HepG2 (cell line): Measurements from ENCODE around the gene SGMS1. TPM values are rescaled to one million over a fixed set of nuclear protein-coding genes. Genes with fewer than 3 reads are reported as not detected.

Experiments used
- ATAC-seq: fragments of 200-7000 bp; cut with Tn5 transposase; 3 replicates; pipeline ENCODE4 v1.9.1; 2020; ENCODE audit warnings: mild to moderate bottlenecking, moderate library complexity
- BruUV-seq: library from RNA; stranded (reverse); fragments of 400-500 nt; replicated peaks from 2 replicates; lab custom pipeline; 2021; lab: Mats Ljungman, UMichigan
- CTCF ChIA-PET: fragments of 300-600 bp; formaldehyde crosslinking; extraction: SDS; loops from one replicate; lab custom pipeline; 2021; ENCODE audit warnings: low total read pairs, inconsistent platforms, low intra/inter-chr PET ratio; lab: Yijun Ruan, JAX
- POLR2A ChIA-PET: fragments of 350-600 bp; sonication (Branson Sonifier 250); formaldehyde crosslinking; loops from one replicate; lab custom pipeline; 2020; ENCODE audit warnings: antibody characterized with exemption, inconsistent platforms; lab: Yijun Ruan, JAX
- DNase-seq: peaks from one replicate; pipeline ENCODE4 v3.0.0-alpha.2; 2015; ENCODE audit warnings: low spot score
- FAIRE-seq: peaks from 3 replicates; lab custom pipeline; 2011; peaks lifted over from hg19 to GRCh38; lab: Jason Lieb, UNC
- H2AFZ ChIP-seq: one replicate; pipeline ENCODE4 v1.6.1; 2011; ENCODE audit warnings: low read length, inconsistent platforms
- H3K27ac ChIP-seq: fragments of 300-600 bp; 3 replicates; pipeline ENCODE4 v1.8.0; 2011; ENCODE audit warnings: mixed run types, mild to moderate bottlenecking, mixed read lengths, low read length, inconsistent platforms; ENCODE audit not compliant: insufficient read depth; ENCODE audit errors: extremely low read length
- H3K27me3 ChIP-seq, 2 experiments: fragments of 200-600 bp in 1 of 2; 2 replicates in 1 of 2; 3 replicates in 1 of 2; pipeline versions ENCODE4 v1.6.0 to v1.8.0; 2011; ENCODE audit warnings: low read length in 2 of 2, mild to moderate bottlenecking in 2 of 2, moderate library complexity in 2 of 2, inconsistent platforms in 1 of 2; ENCODE audit not compliant: insufficient read depth in 2 of 2, control insufficient read depth in 1 of 2
- H3K36me3 ChIP-seq, 2 experiments: fragments of 200-600 bp in 1 of 2; replicated peaks in 1 of 2; 2 replicates in 1 of 2; 3 replicates in 1 of 2; pipeline versions ENCODE4 v1.5.1 to v1.8.0; 2011; ENCODE audit warnings: low read length in 2 of 2, inconsistent platforms in 1 of 2; ENCODE audit not compliant: insufficient read depth in 2 of 2, control insufficient read depth in 1 of 2
- H3K4me1 ChIP-seq: 2 replicates; pipeline ENCODE4 v1.5.1; 2012; ENCODE audit warnings: low read length, inconsistent platforms; ENCODE audit not compliant: insufficient read depth
- H3K4me2 ChIP-seq: 2 replicates; pipeline ENCODE4 v1.6.0; 2011; ENCODE audit warnings: low read depth, low read length, inconsistent platforms
- H3K4me3 ChIP-seq, 3 experiments: fragments of 200-600 bp in 1 of 3; sonication (generic), shearing (Covaris generic) in 1 of 3; replicated peaks in 1 of 3; 2 replicates each; pipeline ENCODE4 v1.5.1; 2011 to 2016; ENCODE audit warnings: low read length in 3 of 3, inconsistent platforms in 2 of 3, low read depth in 2 of 3, mild to moderate bottlenecking in 2 of 3, control low read depth in 1 of 3, mixed read lengths in 1 of 3; ENCODE audit not compliant: insufficient read depth in 1 of 3
- H3K79me2 ChIP-seq: one replicate; pipeline ENCODE4 v1.6.1; 2011; ENCODE audit warnings: low read length, inconsistent platforms; ENCODE audit not compliant: insufficient read depth
- H3K9ac ChIP-seq: 2 replicates; pipeline ENCODE4 v1.6.0; 2011; ENCODE audit warnings: mild to moderate bottlenecking, low read depth, low read length, inconsistent platforms; ENCODE audit not compliant: insufficient read depth
- H3K9me3 ChIP-seq: 2 replicates; pipeline ENCODE4 v1.5.1; 2012; ENCODE audit warnings: mild to moderate bottlenecking, low read length
- H4K20me1 ChIP-seq: 2 replicates; pipeline ENCODE4 v1.6.0; 2011; ENCODE audit warnings: inconsistent platforms, mild to moderate bottlenecking, low read length, moderate library complexity; ENCODE audit not compliant: insufficient read depth
- ETV5 ChIP-seq: IDR thresholded peaks from 2 replicates; pipeline ENCODE4 v1.6.1; 2018; ENCODE audit warnings: missing biosample characterization, missing genetic modification reagents, inconsistent platforms, borderline replicate concordance
- ETV6 ChIP-seq: sonication (generic); formaldehyde crosslinking; conservative IDR thresholded peaks from 2 replicates; pipeline ENCODE4 v1.4.0; 2020; ENCODE audit warnings: missing genetic modification reagents
- FLYWCH1 ChIP-seq: sonication (generic); formaldehyde crosslinking; IDR thresholded peaks from 2 replicates; pipeline ENCODE4 v1.8.1; 2023; ENCODE audit warnings: mild to moderate bottlenecking, missing genetic modification reagents
- HMGA1 ChIP-seq: sonication (generic); formaldehyde crosslinking; conservative IDR thresholded peaks from 2 replicates; pipeline ENCODE4 v1.4.0; 2020; ENCODE audit warnings: missing genetic modification reagents
- HNF4A ChIP-seq: sonication (generic); formaldehyde crosslinking; IDR thresholded peaks from 2 replicates; pipeline ENCODE4 v1.4.0; 2020; ENCODE audit warnings: missing genetic modification reagents
- NAIF1 ChIP-seq: sonication (generic); formaldehyde crosslinking; IDR thresholded peaks from 2 replicates; pipeline ENCODE4 v1.5.0; 2020; ENCODE audit warnings: mild to moderate bottlenecking, missing genetic modification reagents, borderline replicate concordance
- TBX3 ChIP-seq: fragments of 450-650 bp; IDR thresholded peaks from 2 replicates; pipeline ENCODE4 v1.6.1; 2017; ENCODE audit warnings: antibody characterized with exemption, mild to moderate bottlenecking, inconsistent platforms, borderline replicate concordance
- ZNF33B ChIP-seq: sonication (generic); formaldehyde crosslinking; IDR thresholded peaks from 2 replicates; pipeline ENCODE4 v1.5.1; 2020; ENCODE audit warnings: mild to moderate bottlenecking, missing genetic modification reagents
- ZNF746 ChIP-seq: sonication (generic); formaldehyde crosslinking; IDR thresholded peaks from 2 replicates; pipeline ENCODE4 v1.8.0; 2022; ENCODE audit warnings: mild to moderate bottlenecking, missing genetic modification reagents
- WGBS: methylation state at CpG from one replicate; pipeline ENCODE4 v1.1.6; 2017; ENCODE audit warnings: low lambda C conversion rate; 5-methylcytosine and 5-hydroxymethylcytosine counted together
- in situ Hi-C: cut with HindIII; loops from 2 replicates; pipeline ENCODE4 v1.10.0; 2017; ENCODE audit warnings: low pct_unique_long_range_greater_than_20kb; ENCODE audit not compliant: extremely low pct_ligation_motif_present
- intact Hi-C: fragments of 100-400 bp; cut with micrococcal nuclease; formaldehyde crosslinking; loops from one replicate; pipeline ENCODE4 v1.10.0; 2022; ENCODE audit not compliant: unreplicated experiment
- polyA plus RNA-seq, 8 experiments: library from polyadenylated mRNA; depleted of rRNA in 3 of 8; stranded (reverse) in 7 of 8; unstranded in 1 of 8; fragments of >200 nt; fragmentation: Illumina TruSeq in 4 of 8; extraction: Trizol in 4 of 8; gene quantifications; 2 replicates each; pipeline versions ENCODE4 v1.2.1 to v1.2.3, GENCODE V29; 2011 to 2016; ENCODE audit warnings: low read depth in 4 of 8, missing spikeins in 1 of 8, mixed read lengths in 1 of 8; ENCODE audit not compliant: insufficient read depth in 1 of 8
- total RNA-seq, 5 experiments: library from RNA; depleted of rRNA; stranded (reverse); fragments of >200 nt; fragmentation: Illumina TruSeq; extraction: Trizol; gene quantifications; 2 replicates each; pipeline ENCODE4 v1.2.3, GENCODE V29; 2016; ENCODE audit warnings: low read depth in 1 of 5
- TF ChIP-seq, protein P1 (sequence below): sonication (generic); formaldehyde crosslinking; IDR thresholded peaks from 2 replicates; pipeline ENCODE4 v1.5.1; 2020; ENCODE audit warnings: mild to moderate bottlenecking, moderate library complexity, missing genetic modification reagents
- TF ChIP-seq, protein P2 (sequence below): IDR thresholded peaks from 2 replicates; pipeline ENCODE4 v1.6.1; 2016; ENCODE audit warnings: mild to moderate bottlenecking
- TF ChIP-seq, protein P3 (sequence below): sonication (generic); formaldehyde crosslinking; IDR thresholded peaks from 2 replicates; pipeline ENCODE4 v1.4.0; 2020; ENCODE audit warnings: missing genetic modification reagents, borderline replicate concordance
- TF ChIP-seq, protein P4 (sequence below): sonication (generic); formaldehyde crosslinking; IDR thresholded peaks from 2 replicates; pipeline ENCODE4 v1.9.0; 2021; ENCODE audit warnings: missing genetic modification reagents, borderline replicate concordance

The SGMS1 gene
- total and polyA plus RNA-seq, 2 of the 13 experiments (the other 11 are each of a cell fraction or from before 2014, with no cell fraction given) = 6.5 to 15.1 TPM

DNA sequence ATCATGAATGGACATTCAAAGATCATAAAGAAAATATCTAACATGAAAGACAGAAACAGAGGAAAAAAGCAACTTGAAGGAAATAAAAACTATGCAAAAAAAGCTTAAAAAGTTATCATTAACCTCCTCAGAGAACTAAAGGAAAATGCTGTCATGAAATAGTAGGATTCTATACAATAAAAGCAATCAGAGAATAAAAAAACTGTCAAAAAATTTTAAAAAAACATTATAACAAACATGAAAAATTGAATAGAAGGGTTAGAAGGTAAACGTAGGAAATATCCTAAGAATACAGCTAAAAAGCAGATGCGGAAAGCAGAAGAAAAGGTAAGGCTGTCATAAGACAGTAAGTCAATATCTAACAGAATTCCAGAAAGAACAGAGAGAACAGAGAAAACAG lies 44.8 kb downstream of the SGMS1 start (continued):
- TF ChIP-seq, protein P1, sequence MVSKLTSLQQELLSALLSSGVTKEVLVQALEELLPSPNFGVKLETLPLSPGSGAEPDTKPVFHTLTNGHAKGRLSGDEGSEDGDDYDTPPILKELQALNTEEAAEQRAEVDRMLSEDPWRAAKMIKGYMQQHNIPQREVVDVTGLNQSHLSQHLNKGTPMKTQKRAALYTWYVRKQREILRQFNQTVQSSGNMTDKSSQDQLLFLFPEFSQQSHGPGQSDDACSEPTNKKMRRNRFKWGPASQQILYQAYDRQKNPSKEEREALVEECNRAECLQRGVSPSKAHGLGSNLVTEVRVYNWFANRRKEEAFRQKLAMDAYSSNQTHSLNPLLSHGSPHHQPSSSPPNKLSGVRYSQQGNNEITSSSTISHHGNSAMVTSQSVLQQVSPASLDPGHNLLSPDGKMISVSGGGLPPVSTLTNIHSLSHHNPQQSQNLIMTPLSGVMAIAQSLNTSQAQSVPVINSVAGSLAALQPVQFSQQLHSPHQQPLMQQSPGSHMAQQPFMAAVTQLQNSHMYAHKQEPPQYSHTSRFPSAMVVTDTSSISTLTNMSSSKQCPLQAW (CRISPR knock-in tag) = no peak
- TF ChIP-seq ZNF746 (CRISPR knock-in tag) (no peak), TBX3 (no peak), FLYWCH1 (CRISPR knock-in tag) (no peak), ETV6 (CRISPR knock-in tag) (no peak), NAIF1 (CRISPR knock-in tag) (no peak)

DNA sequence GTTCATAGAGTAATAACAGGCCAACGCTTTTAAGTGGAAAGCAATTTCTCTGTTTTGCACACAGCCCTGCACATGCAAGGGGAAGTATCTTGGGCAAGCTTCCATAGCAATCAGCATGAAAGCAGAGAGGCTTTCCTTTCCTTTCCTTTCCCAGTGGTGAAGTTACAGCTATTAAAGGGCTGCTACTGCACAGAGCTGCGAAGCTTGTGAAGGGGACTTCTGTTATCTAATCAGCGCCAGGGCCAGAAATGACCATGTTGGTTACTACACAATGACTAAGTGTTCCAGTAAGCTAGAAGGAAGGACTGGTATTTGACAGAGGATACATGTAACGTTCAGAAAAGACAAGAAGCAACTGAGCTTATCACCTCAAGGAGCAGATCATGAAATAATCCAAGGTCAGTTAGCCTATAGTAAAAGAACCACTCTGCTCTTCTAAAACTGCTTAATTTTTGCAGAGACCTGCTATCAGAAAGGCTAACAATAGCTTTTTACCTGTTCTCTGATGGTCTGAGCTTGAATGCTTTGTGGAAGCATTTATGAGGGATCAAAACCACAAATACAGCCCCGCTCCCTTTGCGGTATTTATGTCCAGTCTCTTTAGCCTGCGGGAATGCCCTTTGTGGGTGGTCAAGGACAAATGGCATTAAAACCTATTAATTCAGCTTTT lies 45.9 kb downstream of the SGMS1 start:
- no peak for ATAC-seq
- no peak for DNase-seq
- TF ChIP-seq HNF4A (no peak), ZNF33B (CRISPR knock-in tag) (no peak), ETV5 (no peak), HMGA1 (CRISPR knock-in tag) (no peak)
- TF ChIP-seq, protein P2, sequence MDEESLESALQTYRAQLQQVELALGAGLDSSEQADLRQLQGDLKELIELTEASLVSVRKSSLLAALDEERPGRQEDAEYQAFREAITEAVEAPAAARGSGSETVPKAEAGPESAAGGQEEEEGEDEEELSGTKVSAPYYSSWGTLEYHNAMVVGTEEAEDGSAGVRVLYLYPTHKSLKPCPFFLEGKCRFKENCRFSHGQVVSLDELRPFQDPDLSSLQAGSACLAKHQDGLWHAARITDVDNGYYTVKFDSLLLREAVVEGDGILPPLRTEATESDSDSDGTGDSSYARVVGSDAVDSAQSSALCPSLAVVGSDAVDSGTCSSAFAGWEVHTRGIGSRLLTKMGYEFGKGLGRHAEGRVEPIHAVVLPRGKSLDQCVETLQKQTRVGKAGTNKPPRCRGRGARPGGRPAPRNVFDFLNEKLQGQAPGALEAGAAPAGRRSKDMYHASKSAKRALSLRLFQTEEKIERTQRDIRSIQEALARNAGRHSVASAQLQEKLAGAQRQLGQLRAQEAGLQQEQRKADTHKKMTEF (CRISPR knock-in tag) = no peak
- TF ChIP-seq, protein P3, sequence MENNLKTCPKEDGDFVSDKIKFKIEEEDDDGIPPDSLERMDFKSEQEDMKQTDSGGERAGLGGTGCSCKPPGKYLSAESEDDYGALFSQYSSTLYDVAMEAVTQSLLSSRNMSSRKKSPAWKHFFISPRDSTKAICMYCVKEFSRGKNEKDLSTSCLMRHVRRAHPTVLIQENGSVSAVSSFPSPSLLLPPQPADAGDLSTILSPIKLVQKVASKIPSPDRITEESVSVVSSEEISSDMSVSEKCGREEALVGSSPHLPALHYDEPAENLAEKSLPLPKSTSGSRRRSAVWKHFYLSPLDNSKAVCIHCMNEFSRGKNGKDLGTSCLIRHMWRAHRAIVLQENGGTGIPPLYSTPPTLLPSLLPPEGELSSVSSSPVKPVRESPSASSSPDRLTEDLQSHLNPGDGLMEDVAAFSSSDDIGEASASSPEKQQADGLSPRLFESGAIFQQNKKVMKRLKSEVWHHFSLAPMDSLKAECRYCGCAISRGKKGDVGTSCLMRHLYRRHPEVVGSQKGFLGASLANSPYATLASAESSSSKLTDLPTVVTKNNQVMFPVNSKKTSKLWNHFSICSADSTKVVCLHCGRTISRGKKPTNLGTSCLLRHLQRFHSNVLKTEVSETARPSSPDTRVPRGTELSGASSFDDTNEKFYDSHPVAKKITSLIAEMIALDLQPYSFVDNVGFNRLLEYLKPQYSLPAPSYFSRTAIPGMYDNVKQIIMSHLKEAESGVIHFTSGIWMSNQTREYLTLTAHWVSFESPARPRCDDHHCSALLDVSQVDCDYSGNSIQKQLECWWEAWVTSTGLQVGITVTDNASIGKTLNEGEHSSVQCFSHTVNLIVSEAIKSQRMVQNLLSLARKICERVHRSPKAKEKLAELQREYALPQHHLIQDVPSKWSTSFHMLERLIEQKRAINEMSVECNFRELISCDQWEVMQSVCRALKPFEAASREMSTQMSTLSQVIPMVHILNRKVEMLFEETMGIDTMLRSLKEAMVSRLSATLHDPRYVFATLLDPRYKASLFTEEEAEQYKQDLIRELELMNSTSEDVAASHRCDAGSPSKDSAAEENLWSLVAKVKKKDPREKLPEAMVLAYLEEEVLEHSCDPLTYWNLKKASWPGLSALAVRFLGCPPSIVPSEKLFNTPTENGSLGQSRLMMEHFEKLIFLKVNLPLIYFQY = no peak
- TF ChIP-seq, protein P4, sequence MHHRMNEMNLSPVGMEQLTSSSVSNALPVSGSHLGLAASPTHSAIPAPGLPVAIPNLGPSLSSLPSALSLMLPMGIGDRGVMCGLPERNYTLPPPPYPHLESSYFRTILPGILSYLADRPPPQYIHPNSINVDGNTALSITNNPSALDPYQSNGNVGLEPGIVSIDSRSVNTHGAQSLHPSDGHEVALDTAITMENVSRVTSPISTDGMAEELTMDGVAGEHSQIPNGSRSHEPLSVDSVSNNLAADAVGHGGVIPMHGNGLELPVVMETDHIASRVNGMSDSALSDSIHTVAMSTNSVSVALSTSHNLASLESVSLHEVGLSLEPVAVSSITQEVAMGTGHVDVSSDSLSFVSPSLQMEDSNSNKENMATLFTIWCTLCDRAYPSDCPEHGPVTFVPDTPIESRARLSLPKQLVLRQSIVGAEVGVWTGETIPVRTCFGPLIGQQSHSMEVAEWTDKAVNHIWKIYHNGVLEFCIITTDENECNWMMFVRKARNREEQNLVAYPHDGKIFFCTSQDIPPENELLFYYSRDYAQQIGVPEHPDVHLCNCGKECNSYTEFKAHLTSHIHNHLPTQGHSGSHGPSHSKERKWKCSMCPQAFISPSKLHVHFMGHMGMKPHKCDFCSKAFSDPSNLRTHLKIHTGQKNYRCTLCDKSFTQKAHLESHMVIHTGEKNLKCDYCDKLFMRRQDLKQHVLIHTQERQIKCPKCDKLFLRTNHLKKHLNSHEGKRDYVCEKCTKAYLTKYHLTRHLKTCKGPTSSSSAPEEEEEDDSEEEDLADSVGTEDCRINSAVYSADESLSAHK = no peak

More for the DNA sequence above, 45.9 kb downstream of the SGMS1 start:
- no TSS peak for BruUV-seq
- intact Hi-C loops = no loop called here
- no peak for FAIRE-seq
- H3K27ac ChIP-seq = no peak overlapping the region
- no peak overlapping the region for H2AFZ ChIP-seq
- H3K4me1 ChIP-seq = peaks cover 37% of the 10 kb centered on the region
- in situ Hi-C loops = no loop called here
- 93% methylated on average over 7 of the region's 7 CpGs for WGBS
- H3K9me3 ChIP-seq = no peaks in the 10 kb centered on the region
- POLR2A ChIA-PET = interaction anchor here (1.8 to 2.6 kb wide), 2 partner anchors 27 to 47 kb away, joined by 4 to 12 read pairs; partner anchors contain the start of gene SGMS1
- no peak overlapping the region for H3K4me3 ChIP-seq
- no peak overlapping the region for H3K4me2 ChIP-seq
- no peaks in the 10 kb centered on the region for H3K36me3 ChIP-seq
- H3K79me2 ChIP-seq = peaks cover 6% of the 10 kb centered on the region
- CTCF ChIA-PET = no interaction called here
- H3K27me3 ChIP-seq = no peaks in the 10 kb centered on the region
- no peak overlapping the region for H3K9ac ChIP-seq
- no peaks in the 10 kb centered on the region for H4K20me1 ChIP-seq
